Activated CD4-positive, alpha-beta T cell treated with anti-CD3 and anti-CD28 coated beads, Interleukin-2, amount 50 U/mL, for 16 hours (primary cell): Measurements from ENCODE around the gene PIK3R6.
A peak's percentile ranks its signal among the peaks of the same experiment; 100 is the strongest.
"Not testable (repeated sequence)": the region's sequence is repeated elsewhere in the genome, so short reads cannot be mapped to it uniquely, and the experiment has no call there.

Source experiments
- DNase-seq: peaks from one replicate; pipeline ENCODE4 v3.0.0-alpha.2; 2020

PIK3R6 gene

GRCh38 chr17:8821446-8822105 is 45.9 kb downstream of the PIK3R6 start:
- DNase-seq, result no peak

DNA sequence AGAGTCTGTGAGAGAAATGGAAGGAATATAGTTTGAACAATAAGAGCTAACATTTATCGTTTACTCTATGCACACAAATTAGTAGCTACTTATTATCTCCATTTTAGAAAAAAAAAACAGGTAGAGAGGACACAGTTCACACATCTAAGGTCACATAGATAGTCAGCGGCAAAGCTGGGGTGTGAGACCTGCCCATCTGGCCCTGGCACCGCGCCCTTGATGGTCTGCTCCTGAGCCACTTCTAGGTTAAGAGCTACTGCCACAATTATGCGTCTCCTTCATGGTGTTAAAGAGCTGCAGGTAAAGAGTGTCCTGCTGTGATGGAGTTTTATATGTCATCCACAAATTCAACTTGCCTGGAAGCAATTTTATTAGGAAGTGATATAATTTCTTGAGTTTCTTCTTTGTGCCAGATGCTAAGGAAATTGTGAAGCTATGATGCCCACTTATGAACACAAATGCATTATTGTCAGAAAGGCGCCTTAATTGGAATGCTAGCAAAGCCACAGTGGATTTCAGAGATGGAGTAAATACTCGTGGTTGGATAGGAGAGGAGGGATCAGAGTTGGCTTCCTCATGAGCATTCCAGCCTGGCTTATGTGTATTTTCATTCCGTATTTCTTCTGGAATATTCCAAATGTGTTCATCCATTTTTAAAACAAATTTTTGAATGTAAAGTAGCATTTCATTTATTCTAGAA is 47.0 kb downstream of the PIK3R6 start:
- no peak for DNase-seq

- DNase-seq, result no peak
Observed at GRCh38 chr17:8818654-8819330, 48.7 kb downstream of the PIK3R6 start.

- no peak for DNase-seq
Observed at GRCh38 chr17:8818047-8818446, 49.4 kb downstream of the PIK3R6 start.

DNA sequence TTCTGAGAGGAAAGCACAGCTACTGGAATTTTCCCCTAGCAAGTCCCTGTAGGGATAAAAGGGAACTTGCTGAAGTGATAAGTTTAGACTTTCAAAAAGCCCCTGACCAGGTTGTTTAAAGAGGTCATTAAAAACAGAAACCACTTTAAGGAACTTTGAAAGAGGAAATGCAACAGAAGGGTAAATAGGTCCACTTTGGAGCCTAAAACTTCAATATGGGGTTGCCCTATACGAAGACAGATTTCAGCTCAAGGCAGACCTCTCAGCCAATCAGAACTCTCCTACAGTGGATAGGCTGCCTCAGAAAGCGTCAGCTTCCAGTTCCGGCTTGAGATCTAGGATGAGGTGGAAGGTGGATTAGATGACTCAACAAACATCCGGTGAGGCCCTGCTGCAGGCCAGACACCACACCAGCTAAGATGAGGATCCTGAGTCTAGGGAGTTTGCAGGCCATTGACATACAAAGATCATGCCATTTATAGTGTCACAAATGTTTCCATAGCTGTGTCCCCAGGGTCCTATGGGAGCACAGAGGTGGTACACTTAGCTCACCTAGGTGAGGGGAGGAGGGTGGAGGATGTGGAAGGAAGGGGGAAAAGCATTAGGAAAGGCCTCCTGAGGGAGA is 60.4 kb downstream of the PIK3R6 start:
- peak; percentile 41 for DNase-seq

GRCh38 chr17:8806253-8806925 is 61.1 kb downstream of the PIK3R6 start:
- DNase-seq, result no peak

GRCh38 chr17:8805396-8805795 is 62.1 kb downstream of the PIK3R6 start:
- DNase-seq, result not testable (repeated sequence)

DNA sequence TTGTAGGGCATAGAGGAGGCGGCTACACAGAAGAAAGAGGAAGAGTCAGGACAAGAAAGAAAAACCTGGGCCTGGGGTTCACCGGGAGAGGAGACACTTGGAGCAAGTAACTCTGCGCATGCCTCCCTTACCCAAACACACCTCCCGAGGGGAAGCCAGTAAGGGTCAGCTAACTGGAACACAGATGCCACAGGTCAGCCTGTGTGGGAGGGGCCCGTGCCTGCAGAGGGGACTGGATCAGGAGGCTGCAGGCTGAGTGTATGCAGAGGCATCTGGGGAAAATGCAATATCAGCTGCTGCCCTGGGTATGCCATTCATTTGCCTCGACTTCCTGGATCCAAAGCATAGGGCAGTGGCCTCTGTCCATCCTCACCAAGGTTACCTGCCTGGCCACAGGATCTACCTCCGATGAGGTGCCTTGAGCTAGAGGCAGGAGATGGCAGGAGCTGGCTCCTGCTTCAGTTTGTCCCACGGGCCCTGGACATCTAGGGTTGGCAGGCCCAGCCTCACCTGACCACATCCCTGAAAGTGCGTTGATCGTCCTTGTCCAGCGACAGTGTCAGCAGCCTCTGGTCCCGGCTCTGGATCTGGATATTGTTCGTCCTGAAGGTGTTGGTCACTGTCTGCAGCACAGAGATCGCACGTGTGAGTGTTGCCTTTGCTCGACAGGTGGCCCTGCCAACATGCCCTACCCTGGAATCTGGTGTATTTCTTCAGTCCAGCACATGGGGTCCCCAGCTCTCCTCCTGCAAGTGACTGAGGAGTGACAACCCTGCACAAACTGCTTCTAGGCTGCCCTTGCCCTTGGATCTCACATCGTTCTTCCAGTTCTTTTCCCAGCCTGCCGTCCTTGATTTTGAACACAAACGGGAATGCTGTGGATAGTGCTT is 63.7 kb downstream of the PIK3R6 start:
- no peak for DNase-seq

- DNase-seq, result no peak
Observed at GRCh38 chr17:8801135-8801840, 66.2 kb downstream of the PIK3R6 start.

- no peak for DNase-seq
Observed at GRCh38 chr17:8800656-8801055, 66.8 kb downstream of the PIK3R6 start.

DNA sequence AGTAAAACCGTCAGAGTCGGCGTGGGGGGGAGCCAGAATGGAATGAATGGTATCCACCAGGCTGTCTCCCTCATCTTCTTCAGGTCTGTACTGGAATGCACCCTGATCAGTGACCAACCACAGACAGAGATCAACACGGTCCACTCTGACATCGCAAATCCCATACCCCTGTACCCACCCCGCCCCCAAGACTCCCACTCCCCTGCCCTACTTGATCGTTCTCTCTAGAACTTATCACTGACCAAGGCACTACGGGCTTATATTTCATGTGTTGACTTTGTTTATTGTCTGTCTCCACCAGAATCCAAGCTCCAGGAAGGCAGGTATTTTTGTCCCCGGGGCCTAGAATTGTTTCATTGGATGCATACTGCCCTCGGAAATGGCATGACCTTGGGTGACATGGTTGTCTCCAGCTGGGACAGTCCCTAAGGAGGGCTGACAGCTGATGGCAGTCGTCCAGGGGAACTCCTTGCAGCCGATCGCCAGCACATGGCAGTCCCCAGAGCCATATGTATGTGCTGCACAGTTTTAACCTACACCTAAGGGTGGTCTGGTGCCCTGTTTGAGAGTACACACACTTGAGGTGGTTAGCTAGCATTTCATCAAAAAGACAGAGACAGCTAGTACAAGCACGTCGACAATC is 67.8 kb downstream of the PIK3R6 start:
- DNase-seq, result no peak

GRCh38 chr17:8798846-8799569 is 68.5 kb downstream of the PIK3R6 start, which contains the start of gene MFSD6L:
Gene MFSD6L, minus strand, starts transcription at chr17:8799365. Its CDS starts 245 bp downstream, at chr17:8799120.
- DNase-seq, result no peak

- no peak for DNase-seq
Observed at GRCh38 chr17:8798176-8798845, 69.2 kb downstream of the PIK3R6 start.

- DNase-seq, result no peak
Observed at GRCh38 chr17:8797621-8798175, 69.8 kb downstream of the PIK3R6 start.

DNA sequence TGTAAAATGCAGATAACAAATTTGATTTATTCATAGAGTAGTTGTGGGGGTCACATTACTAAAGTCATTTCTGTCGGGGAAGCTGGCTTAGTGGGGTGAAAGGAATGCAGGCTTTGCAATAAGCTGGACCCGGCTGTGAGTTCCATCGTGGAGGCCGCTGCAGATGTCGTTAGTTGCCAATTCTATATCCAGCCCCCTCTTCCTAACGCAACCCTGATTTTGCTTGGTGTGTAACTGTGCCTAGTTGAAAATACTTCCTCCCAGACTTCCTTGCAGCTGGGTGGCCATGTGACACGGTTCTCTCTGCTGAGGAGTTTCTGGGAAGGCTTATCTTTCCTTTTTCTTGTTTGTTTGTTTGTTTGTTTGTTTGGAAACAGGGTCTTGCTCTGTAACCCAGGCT is 72.8 kb downstream of the PIK3R6 start:
- DNase-seq, result no peak

DNA sequence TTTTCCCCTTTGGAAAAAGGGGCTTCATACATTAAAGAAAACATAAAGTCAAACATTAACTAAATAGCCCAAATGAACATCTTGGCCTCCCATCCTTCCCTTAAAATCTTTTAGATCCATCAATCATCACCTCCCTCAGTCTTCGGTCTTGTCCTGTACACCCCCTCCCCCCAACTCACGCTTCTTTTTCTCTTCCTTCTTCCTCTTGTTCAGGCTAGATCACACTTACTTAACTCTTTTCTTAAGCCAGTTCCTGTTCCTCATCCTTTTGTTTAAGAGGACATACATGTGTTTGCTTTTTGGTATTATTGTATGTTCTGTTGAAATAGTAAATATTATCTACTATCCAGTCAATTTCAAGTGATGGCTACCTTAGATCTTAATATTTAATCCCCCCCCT is 73.8 kb downstream of the PIK3R6 start:
- DNase-seq, result no peak

GRCh38 chr17:8792646-8793045 is 74.8 kb downstream of the PIK3R6 start:
- DNase-seq, result no peak

DNA sequence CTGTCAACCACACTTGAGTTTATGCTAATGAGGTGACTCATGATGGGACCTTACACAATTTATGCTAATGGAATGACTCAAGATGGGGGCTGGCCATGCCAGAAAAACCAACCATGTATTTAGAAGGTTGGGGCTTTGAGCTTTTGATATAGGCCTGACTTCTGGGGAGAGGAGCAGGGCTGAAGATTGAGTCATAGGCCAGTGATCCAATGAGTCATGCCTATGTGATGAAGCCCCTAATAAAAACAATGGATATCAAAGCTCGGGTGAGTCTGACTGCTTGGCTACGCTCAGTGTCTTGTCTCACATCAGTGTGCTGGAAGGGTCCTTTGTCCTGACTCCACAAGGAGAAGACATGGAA is 75.6 kb downstream of the PIK3R6 start:
- no peak for DNase-seq

DNA sequence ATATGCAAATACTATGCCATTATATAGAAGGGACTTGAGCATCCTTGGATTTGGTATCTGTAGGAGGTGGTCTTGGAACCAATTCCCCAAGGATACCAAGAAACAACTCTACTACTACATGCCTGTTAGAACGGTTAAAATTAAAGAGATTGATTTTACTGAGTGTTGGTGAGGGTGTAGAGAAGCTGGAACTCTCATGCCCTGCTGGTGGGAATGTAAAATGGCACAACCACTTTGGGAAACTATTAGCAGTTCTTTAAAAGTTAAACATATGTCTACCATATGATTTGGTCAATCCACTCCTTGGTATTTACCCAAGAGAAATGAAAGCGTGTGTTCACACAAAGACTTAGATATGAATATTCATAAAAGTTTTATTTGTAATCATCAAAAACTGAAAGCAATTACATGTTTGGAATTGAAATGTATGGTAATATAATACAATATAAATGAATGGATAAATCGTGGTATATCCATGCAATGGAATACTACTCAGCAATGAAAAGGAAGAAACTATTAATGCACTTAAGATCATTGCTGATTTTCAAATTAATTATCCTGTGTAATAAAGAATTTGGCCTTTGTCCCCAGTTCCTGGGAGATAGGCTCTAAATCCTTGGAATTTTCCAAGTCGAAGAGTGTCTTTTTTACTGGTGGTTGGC is 76.1 kb downstream of the PIK3R6 start:
- no peak for DNase-seq
